ENCODE results near the gene ADGRV1. TPM values are rescaled to one million over a fixed set of nuclear protein-coding genes. Genes with fewer than 3 reads are reported as not detected.
A peak's percentile ranks its signal among the peaks of the same experiment; 100 is the strongest.

The ADGRV1 gene
- total and polyA plus RNA-seq, 9 of the 15 experiments (the other 6 are each of a cell fraction or from before 2014, with no cell fraction given): 21.7 to 156 (median 58.2) TPM

DNA sequence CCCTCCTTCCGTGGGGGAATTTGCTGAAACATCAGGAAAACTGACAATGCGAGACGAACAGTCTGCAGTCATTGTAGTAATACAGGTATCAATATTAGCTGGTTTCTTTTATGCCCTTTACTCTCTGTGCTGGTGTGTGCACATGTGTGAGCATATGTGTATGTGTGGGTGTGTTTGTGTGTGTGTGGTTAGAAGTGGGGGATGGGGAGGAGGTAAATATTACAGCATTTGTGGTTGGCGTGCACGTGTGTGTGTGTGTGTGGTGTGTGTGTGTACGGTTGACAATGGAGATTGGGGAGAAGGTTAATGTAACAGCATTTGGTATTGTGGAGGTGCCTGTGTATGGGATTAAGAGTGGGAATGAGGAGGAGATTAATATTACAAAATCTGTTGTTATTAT, 219.4 kb downstream of the ADGRV1 start:
- no peaks in the 10 kb centered on the region for H3K4me1 ChIP-seq (replicated peaks in 1 of 2; ENCODE audit: control insufficient read depth in 2 of 2, insufficient read depth in 2 of 2, low read length in 2 of 2)
- H2AFZ ChIP-seq (ENCODE audit: low read depth, low read length): no peak overlapping the region
- no peaks in the 10 kb centered on the region for H3K79me2 ChIP-seq (ENCODE audit: control insufficient read depth, insufficient read depth, low read length)
- CTCF ChIA-PET (ENCODE audit: low intra/inter-chr PET ratio): no interaction called here
- ATAC-seq (no peak), FAIRE-seq (peak; percentile 40), DNase-seq (ENCODE audit: extremely low read depth in 1 of 4, low spot score in 3 of 4) (no peak)
- no peaks in the 10 kb centered on the region for H3K27me3 ChIP-seq (ENCODE audit: control insufficient read depth in 2 of 2, insufficient read depth in 2 of 2, low read length in 2 of 2)
- H4K20me1 ChIP-seq (replicated peaks; ENCODE audit: control insufficient read depth, insufficient read depth, low read length): no peaks in the 10 kb centered on the region
- BruUV-seq (replicated peaks): no TSS peak
- H3K36me3 ChIP-seq (ENCODE audit: control insufficient read depth, insufficient read depth, low read length): peaks cover 90% of the 10 kb centered on the region
- H3K9me3 ChIP-seq (replicated peaks; ENCODE audit: control insufficient read depth, insufficient read depth, low read depth, low read length): no peaks in the 10 kb centered on the region
- no peak overlapping the region for H3K9ac ChIP-seq (ENCODE audit: insufficient read depth in 1 of 2, low read depth in 2 of 2, low read length in 2 of 2)
- POLR2A ChIA-PET: no interaction called here
- in situ Hi-C loops (cut with MboI) (no loop called here), intact Hi-C loops (cut with micrococcal nuclease) (no loop called here)
- no peaks in the 10 kb centered on the region for H3K9me1 ChIP-seq (ENCODE audit: control insufficient read depth, insufficient read depth, low read length)
- H3K27ac ChIP-seq (ENCODE audit: extremely low read depth, low read depth, low read length): no peak overlapping the region
- 94% methylated on average over 6 of the region's 6 CpGs for WGBS (ENCODE audit: insufficient coverage, low coverage, missing lambda C conversion rate)
- no peak overlapping the region for H3K4me2 ChIP-seq (ENCODE audit: insufficient read depth, low read length)
- no peak overlapping the region for H3K4me3 ChIP-seq
- TF ChIP-seq TGIF2 (CRISPR knock-in tag; IDR thresholded peaks at IDR 0.05) (no peak), ZNF764 (CRISPR knock-in tag; IDR thresholded peaks at IDR 0.05; ENCODE audit: low read depth) (no peak), ZNF282 (CRISPR knock-in tag; IDR thresholded peaks at IDR 0.05) (no peak), IRF2 (CRISPR knock-in tag; IDR thresholded peaks at IDR 0.05) (no peak), ZNF561 (CRISPR knock-in tag; conservative IDR thresholded peaks at IDR 0.05) (no peak), EHMT2 (IDR thresholded peaks at IDR 0.05) (no peak), YY1 (IDR thresholded peaks at IDR 0.05; ENCODE audit: borderline replicate concordance in 1 of 3, control insufficient read depth in 1 of 3, extremely low read depth in 1 of 3, insufficient read depth in 3 of 3, insufficient read length in 1 of 3, insufficient replicate concordance in 2 of 3, low read depth in 1 of 3, low read length in 2 of 3) (no peak), ZNF24 (IDR thresholded peaks at IDR 0.05) (no peak), MED1 (CRISPR knock-in tag; IDR thresholded peaks at IDR 0.05; ENCODE audit: borderline replicate concordance) (no peak)
- TF ChIP-seq, protein P1, sequence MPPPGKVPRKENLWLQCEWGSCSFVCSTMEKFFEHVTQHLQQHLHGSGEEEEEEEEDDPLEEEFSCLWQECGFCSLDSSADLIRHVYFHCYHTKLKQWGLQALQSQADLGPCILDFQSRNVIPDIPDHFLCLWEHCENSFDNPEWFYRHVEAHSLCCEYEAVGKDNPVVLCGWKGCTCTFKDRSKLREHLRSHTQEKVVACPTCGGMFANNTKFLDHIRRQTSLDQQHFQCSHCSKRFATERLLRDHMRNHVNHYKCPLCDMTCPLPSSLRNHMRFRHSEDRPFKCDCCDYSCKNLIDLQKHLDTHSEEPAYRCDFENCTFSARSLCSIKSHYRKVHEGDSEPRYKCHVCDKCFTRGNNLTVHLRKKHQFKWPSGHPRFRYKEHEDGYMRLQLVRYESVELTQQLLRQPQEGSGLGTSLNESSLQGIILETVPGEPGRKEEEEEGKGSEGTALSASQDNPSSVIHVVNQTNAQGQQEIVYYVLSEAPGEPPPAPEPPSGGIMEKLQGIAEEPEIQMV (tag; conservative IDR thresholded peaks at IDR 0.05; ENCODE audit: low read depth): no peak
- TF ChIP-seq, protein P2, sequence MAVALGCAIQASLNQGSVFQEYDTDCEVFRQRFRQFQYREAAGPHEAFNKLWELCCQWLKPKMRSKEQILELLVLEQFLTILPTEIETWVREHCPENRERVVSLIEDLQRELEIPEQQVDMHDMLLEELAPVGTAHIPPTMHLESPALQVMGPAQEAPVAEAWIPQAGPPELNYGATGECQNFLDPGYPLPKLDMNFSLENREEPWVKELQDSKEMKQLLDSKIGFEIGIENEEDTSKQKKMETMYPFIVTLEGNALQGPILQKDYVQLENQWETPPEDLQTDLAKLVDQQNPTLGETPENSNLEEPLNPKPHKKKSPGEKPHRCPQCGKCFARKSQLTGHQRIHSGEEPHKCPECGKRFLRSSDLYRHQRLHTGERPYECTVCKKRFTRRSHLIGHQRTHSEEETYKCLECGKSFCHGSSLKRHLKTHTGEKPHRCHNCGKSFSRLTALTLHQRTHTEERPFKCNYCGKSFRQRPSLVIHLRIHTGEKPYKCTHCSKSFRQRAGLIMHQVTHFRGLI (CRISPR knock-in tag; IDR thresholded peaks at IDR 0.05): no peak
- TF ChIP-seq, protein P3, sequence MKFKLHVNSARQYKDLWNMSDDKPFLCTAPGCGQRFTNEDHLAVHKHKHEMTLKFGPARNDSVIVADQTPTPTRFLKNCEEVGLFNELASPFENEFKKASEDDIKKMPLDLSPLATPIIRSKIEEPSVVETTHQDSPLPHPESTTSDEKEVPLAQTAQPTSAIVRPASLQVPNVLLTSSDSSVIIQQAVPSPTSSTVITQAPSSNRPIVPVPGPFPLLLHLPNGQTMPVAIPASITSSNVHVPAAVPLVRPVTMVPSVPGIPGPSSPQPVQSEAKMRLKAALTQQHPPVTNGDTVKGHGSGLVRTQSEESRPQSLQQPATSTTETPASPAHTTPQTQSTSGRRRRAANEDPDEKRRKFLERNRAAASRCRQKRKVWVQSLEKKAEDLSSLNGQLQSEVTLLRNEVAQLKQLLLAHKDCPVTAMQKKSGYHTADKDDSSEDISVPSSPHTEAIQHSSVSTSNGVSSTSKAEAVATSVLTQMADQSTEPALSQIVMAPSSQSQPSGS (CRISPR knock-in tag; IDR thresholded peaks at IDR 0.05): no peak
- TF ChIP-seq, protein P4, sequence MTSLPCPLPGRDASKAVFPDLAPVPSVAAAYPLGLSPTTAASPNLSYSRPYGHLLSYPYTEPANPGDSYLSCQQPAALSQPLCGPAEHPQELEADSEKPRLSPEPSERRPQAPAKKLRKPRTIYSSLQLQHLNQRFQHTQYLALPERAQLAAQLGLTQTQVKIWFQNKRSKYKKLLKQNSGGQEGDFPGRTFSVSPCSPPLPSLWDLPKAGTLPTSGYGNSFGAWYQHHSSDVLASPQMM (CRISPR knock-in tag; IDR thresholded peaks at IDR 0.05): no peak
- TF ChIP-seq, protein P5, sequence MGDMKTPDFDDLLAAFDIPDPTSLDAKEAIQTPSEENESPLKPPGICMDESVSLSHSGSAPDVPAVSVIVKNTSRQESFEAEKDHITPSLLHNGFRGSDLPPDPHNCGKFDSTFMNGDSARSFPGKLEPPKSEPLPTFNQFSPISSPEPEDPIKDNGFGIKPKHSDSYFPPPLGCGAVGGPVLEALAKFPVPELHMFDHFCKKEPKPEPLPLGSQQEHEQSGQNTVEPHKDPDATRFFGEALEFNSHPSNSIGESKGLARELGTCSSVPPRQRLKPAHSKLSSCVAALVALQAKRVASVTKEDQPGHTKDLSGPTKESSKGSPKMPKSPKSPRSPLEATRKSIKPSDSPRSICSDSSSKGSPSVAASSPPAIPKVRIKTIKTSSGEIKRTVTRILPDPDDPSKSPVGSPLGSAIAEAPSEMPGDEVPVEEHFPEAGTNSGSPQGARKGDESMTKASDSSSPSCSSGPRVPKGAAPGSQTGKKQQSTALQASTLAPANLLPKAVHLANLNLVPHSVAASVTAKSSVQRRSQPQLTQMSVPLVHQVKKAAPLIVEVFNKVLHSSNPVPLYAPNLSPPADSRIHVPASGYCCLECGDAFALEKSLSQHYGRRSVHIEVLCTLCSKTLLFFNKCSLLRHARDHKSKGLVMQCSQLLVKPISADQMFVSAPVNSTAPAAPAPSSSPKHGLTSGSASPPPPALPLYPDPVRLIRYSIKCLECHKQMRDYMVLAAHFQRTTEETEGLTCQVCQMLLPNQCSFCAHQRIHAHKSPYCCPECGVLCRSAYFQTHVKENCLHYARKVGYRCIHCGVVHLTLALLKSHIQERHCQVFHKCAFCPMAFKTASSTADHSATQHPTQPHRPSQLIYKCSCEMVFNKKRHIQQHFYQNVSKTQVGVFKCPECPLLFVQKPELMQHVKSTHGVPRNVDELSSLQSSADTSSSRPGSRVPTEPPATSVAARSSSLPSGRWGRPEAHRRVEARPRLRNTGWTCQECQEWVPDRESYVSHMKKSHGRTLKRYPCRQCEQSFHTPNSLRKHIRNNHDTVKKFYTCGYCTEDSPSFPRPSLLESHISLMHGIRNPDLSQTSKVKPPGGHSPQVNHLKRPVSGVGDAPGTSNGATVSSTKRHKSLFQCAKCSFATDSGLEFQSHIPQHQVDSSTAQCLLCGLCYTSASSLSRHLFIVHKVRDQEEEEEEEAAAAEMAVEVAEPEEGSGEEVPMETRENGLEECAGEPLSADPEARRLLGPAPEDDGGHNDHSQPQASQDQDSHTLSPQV (IDR thresholded peaks at IDR 0.05): no peak

All from K562 (cell line).